Activated CD4-positive, alpha-beta T cell treated with anti-CD3 and anti-CD28 coated beads, Interleukin-2, amount 50 U/mL, for 4 hours (primary cell): ENCODE results near the gene SLC26A2.
"Not testable (repeated sequence)": the region's sequence is repeated elsewhere in the genome, so short reads cannot be mapped to it uniquely, and the experiment has no call there.

Experiments
- DNase-seq, 2 experiments: peaks; one replicate each; pipeline ENCODE4 v3.0.0-alpha.2; 2020

The SLC26A2 gene

DNA sequence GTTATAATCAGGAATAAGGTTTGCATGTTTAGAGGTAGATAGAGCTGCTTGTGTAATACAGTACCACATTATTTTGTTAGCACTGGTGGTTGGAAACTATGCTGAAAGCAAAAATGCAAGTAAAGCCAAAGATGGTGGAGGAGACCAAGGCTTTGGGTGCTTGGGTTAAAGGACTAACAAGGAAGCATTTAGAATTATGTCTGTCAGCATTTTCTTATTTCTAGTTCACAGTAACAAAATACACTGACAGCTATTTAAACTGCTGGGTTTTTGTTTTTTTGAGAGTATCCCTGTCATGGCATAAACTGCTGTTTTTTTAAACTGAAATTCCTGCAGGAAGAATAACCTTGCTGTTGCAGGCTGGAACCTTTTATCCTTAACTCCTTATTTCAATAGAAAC is 46.5 kb downstream of the SLC26A2 start:
- no peak for DNase-seq

DNA sequence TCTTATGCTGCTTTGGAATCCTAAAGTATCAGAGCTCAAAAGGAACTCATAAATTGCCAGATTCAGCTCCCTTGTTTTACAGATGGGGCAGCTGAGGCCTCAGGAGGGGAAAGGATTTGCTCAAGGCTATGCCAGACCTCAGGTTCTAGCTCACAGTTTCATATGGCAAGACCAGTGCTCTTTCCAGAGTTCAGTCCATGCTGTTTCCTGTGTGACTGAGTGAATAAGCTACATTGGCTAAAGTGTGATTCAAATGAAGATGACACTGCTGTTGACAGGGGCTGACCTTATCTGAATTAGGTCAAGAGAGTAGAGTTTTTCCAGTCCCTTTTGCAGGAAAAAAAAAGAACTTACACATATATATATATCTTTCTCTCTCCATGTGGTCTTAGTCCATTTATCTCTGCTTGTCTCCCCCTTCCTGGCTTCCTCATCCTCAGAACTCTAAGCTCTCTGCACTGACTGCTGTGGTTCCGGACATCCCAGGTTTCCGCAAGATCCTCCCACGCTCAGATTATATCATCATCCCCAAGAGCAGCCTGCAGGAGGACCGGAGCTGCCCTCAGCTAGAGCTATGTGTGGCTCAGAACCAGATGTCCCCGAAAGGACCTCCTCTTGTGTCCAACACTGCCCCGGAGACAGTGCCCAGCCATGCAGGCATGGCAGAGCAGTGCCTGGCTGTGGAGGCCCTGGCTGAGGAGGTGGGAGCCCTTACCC is 49.3 kb downstream of the SLC26A2 start:
- no peak for DNase-seq

DNA sequence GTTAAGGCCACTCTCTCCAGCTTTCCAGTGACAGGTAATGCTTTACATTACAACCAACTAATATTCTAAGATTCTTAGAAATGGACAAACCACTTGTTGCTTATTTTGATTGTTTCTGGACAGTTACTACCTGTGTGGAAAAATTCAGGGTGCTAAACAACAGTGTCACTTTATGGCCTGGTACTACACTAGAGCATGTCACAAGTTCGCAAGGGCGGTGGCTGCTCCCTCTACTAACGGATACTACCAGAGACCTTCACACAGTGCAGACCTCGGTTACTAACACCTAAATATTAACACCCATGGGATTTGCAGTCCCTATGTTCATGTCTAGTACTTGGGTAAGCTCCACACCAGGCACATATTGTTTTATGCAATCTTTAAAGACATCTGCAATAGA is 53.4 kb downstream of the SLC26A2 start:
- DNase-seq = no peak

DNA sequence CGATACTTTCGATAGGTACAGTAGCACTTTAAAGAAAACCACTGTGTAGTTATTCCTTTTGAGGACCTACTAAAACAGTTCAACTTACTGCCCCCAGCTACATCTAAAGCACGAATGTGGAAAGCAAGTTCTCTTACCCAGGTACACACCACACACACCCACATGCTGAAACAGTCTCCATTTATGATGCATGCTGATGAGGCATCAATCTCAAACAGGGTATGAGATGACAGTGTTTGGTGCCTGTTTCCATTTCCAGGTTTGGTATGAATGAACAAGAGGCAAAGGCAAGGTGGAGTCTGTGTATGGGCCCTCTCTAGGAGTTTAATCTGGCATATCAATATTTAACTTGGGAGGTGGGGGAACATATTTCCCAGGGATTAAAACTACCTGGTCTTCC is 53.9 kb downstream of the SLC26A2 start:
- DNase-seq = no peak

DNA sequence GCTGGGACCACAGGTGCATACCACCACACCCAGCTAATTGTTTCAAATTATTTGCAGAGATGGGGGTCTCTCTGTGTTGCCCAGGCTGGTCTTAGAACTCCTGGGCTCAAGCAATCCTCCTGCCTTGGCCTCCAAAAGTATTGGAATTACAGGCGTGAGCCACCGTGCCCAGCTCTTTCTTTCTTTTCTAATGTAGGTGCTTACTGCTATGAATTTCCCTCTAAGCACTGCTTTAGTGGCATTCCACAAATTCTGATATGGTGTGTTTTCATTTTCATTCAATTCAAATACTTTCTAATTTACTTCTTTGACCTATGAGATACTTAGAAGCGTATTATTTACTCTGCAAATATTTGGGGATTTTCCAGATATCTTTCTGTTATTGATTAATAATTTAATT is 54.9 kb downstream of the SLC26A2 start:
- DNase-seq = no peak

DNA sequence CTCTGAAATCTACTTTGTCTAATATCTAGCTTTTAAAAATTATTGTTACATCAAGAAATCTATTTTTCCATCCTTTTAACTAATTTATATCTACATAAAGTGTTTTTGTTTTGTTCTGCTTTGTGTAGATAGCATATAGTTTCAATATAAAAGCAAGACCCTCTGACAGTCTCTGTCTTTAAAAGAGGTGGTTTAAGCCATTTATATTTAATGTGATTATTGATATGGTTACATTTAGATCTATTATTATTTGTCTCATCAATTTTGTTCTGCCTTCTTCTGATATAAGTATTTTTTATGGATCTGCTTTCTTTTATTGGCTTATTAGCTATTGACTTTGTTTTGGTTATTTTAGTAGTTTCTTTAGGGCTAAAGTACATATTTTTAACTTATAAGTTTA is 56.0 kb downstream of the SLC26A2 start:
- DNase-seq = no peak

DNA sequence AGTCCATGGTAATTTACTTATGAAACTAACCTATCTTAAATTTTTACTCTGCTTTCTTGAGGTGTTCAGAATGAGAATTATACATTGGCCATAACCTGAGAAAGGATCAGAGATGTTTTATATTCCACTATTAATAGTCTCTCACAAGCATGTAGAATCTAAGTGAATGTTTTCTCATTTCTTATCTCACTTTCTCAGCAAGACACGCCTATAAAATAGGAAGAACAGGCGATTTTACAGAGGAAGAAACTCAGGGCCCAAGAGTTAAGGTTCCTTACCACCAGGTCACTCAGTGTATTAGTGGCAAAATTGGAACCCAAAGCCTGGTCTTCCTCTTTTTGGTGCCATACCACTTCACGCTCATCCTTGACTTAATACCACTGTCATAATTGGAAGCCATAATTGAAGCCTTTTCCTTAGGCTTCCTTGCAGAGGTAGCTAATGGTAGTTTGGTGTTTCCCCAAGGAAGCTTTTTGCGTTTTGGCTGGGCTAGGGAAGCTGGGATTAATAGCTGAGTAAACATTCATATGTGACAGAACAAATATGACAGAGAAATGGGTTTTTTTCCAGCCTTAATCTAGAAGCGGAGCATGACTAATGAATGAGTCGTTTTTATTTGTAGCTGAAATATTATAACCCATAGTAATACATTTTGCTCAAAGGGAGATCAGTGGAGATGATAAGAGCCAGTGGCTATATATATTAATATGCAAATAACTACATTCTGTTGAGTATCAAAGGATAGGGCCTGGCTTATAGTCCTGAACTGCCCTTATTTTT is 56.9 kb downstream of the SLC26A2 start:
- DNase-seq = no peak

DNA sequence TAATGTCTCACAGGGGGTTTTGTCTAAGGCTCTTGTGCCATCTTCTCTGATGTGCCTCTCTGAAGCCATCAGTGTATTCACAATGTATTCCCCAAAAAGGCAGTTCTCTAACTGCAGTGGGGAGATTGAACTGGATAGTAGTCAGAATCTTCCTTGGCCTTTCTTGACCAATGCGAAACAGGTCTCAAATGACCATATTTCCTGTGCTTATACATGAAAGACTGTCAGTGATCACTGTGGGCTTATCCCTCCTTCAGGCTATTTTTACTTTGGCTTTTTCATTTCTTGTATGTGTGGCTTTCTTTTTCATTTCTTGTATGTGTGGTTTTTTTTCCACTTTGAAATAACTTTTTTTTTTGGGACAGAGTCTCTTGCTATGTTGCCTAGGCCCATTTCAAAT is 59.7 kb downstream of the SLC26A2 start:
- no peak for DNase-seq

DNA sequence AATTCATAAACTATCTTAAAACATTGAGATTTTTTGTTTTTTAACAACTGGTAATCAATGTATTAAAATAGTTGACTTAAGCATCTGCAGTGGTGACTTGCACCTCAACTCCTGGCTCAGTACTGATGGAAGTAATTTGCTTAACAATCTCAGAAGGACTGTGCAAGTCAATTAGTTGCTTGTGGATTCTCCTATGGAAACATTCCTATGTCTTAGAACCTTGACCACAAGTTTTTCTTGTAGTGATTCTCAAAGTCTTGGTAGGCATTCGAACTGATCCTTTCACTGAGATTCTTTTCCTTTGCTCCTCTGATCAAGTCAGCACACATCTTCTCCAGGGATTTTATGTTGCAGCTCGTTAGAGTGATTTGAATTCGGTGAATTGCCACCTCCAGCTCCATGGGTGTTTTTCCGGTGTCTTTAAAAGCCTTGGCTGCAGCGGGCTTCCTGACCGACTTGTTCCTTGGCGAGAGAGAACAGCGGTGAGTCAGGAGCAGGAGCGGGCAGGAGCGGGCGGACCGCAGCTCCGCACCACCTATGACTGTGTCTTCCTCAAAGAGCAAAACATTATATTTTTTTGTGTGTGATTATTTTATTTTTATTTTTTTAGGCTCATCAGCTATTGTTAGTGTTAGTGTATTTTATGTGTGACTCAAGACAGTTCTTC is 61.1 kb downstream of the SLC26A2 start:
- no peak for DNase-seq

DNA sequence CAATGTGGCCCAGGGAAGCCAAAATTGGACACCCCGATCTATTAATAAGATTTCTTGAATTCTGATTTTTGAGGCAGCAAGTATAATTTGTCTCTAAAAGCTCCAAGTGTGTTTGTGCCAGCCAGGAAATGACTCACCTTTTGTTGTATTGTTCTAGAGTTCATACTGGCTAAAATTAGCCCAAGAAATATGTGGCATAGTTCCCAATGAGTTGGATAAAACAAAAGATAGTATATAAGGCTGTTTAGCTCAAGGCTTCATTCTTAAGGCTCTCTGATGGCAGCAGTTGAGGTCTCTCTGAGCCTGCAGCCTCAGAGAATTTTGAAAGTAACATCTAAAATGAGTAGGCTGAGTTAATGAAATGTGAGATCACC is 61.6 kb downstream of the SLC26A2 start:
- no peak for DNase-seq

DNA sequence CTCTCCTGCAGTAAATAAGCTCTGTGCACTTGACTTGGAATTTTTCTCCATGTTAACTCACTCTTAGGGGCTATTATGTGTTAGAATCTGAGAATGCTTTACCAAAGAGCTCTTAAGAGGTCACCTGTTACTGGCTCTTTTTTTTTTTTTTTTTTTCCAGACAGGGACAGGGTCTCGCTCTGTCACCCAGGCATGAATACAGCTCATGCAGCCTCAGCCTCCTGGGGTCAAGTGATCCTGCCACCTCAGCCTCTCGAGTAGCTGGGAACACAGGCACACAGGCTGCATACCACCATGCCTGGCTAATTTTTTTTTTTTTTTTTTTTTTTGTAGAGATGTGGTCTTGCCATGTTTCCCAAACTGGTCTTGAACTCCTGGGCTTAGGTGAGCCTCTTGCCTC is 62.1 kb downstream of the SLC26A2 start:
- DNase-seq = no peak

DNA sequence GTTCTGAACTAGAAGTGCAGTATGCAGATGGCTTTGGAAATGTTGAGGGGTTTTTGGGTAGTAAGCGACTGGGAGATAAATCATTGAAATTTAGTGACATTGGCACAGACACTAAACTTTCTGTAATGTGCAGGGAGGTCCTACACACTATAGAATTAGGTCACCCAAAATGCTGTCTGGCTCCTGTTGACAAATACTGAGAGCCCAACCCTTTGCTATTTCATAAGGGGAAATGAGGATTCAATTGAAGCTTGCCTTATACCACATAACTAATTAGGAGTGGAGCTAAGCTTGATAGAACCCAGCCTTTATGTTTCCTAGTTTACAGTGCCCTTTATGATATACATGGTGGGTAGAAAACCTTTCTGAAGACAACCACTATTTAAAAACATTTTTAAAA is 62.6 kb downstream of the SLC26A2 start:
- DNase-seq = no peak

DNA sequence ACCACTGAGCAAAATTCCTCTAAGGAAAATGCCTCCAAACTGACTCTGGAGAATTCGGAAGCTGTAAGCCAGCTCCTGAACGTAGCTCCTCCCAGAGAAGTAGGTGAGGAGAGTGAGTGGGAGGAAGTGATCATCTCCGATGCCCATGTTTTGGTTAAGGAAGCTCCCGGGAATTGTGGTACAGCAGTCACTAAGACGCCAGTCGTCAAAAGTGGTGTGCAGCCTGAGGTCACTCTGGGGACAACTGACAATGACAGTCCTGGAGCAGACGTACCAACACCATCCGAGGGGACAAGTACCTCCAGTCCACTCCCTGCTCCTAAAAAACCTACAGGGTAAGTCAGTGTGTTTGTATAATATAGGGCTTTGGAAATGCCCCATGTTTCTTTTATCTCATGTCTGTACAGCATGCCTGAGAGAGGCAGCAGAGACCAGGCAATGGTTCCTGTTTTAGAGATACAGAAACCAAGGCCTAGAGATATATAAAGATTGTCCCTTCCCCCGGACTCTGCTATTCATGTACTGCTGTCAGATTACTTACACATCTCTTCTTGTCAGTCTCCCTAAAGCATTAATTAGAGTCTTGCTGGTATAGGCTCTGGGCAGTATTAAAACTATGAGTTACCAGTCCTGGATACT is 63.9 kb downstream of the SLC26A2 start:
- DNase-seq = no peak

DNA sequence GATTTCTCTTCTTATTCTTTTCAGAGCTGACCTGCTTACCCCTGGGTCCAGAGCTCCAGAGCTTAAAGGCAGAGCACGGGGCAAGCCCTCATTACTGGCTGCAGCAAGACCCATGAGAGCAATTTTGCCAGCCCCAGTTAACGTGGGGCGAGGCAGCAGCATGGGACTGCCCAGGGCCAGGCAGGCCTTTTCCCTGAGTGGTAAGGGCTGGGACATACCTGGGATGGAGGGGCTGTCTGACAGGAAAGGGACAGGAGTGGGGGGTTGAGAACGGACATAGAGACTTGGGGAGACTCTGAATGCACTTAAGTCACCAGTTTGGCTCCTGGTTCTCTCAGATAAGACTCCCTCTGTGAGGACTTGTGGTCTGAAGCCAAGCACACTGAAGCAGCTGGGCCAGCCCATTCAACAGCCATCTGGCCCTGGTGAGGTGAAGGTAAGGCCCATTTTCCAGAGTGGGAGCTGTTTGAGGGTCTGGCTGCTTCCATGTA is 66.2 kb downstream of the SLC26A2 start:
- no peak for DNase-seq

DNA sequence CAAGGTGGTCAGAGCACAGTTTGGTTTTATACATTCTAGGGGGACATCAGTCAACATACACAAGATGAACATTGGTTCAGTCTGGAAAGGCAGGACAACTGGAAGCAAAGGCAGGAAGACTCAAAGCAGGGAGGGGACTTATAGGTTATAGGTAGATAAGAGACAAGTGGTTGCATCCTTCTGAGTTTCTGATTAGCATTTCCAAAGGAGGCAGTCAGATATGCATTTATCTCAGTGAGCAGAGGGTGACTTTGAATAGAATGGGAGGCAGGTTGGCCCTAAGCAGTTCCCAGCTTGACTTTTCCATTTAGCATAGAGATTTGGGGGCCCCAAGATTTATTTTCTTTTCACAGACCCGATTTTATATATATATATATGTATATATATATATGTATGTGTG is 67.5 kb downstream of the SLC26A2 start:
- not testable (repeated sequence) for DNase-seq

DNA sequence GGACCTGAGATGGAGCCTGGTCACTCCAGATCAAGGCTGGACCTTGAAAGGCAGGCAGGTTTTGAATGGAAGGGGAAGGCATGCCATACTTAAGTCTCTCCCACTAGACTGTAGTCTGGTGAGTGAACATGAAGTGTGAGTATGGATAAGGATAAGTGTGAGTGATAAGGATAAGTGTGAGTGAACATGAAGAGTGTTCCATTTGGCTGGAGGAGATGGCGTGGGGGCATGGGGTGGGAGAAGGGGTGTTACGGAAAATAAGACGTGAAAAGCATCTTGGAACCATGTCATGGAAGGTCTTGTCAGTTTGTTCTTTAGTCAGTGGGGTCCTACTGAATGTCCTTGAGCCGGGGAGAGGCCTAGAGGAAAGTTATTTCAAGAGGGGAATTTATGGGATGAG is 72.8 kb downstream of the SLC26A2 start:
- no peak for DNase-seq

DNA sequence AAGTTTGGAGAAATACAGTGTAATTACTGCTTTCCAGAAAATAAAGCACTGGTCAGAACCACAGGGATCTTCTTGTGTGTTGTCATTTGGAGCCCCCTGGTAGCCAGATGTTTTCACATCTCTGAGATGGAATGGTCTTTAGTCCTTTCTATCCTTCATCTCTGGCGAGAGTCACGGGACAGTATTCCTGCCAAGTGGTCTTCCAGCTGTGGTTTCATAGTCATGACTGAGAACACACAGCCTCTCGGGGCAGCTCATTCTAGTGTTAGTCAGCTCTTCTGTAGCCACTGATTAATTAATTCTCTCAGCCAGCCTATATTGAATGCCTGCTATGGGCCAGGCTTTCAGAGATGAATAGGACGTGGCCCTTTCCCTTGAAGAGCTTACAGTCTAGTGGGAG is 74.1 kb downstream of the SLC26A2 start:
- no peak for DNase-seq

DNA sequence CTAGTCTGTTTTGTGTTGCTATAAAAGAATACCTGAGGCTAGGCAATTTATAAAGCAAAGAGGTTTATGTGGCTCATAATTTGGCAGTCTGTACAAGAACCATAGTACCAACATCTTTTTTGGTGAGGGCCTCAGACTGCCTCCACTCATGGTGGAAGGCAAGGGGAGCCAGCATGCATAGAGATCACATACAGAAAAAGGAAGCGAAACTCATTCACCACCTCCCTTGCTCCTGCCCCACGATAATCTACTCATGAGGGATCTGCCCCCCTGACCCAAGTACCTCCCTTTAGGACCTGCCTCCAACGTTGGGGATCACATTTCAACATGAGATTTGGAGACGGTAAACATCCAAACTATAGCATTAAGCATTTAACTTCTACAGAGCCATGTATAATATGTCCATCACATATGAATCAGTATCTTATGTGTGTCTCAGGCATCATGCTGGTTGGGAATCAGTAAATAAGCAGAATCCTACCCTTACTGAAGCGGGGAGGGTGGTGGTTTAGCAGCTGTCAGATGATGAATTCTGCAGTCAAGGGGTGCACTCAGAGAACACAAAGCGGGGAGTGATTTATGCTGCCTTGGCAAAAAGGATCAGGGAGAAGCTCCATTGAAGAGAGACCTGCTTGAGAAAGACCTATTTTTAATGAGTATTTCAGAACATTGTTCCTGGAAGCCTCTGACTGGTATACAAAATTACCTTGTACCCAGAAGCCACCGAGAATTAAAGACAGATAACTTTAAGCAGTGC is 74.8 kb downstream of the SLC26A2 start:
- no peak for DNase-seq

DNA sequence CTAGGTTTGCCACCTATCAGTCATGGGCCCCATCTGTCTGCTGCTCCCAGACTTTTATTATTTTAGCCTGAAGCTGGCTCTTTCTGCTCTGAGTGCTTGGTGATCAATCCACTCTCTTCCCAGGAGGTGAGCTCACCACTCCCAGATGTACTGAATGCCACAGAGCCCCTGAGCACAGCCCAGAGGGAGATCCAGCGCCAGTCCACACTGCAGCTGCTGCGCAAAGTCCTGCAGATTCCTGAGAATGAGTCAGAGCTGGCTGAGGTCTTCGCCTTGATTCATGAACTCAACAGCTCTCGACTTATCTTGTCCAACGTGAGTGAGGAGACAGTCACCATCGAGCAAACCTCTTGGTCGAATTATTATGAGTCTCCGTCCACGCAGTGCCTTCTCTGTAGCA is 76.0 kb downstream of the SLC26A2 start:
- no peak for DNase-seq
